Mucosa of descending colon (tissue), 3 donors: ENCODE measurements around the gene NBAS. TPM values are rescaled to one million over a fixed set of nuclear protein-coding genes. Genes with fewer than 3 reads are reported as not detected.
"Not testable (repeated sequence)": the region's sequence is repeated elsewhere in the genome, so short reads cannot be mapped to it uniquely, and the experiment has no call there.

Experiments
- ATAC-seq: fragments of 200-7000 bp; cut with Tn5 transposase; one replicate; pipeline ENCODE4 v1.9.1; 2020; ENCODE audit warnings: mild to moderate bottlenecking, moderate library complexity
- DNase-seq, 3 donors: peaks; one replicate each; pipeline ENCODE4 v3.0.0-alpha.2; 2020
- H3K36me3 ChIP-seq: fragments of 200-600 bp; one replicate; pipeline ENCODE4 v1.8.0; 2021; ENCODE audit warnings: low read depth, mild to moderate bottlenecking
- H3K4me1 ChIP-seq: fragments of 200-600 bp; one replicate; pipeline ENCODE4 v1.8.0; 2021; ENCODE audit warnings: low read depth, mild to moderate bottlenecking
- H3K4me3 ChIP-seq: fragments of 200-600 bp; one replicate; pipeline ENCODE4 v1.8.0; 2021; ENCODE audit warnings: mild to moderate bottlenecking
- H3K9me3 ChIP-seq: fragments of 200-600 bp; one replicate; pipeline ENCODE4 v1.8.0; 2021; ENCODE audit warnings: mild to moderate bottlenecking
- CTCF ChIP-seq: fragments of 200-600 bp; IDR thresholded peaks from one replicate; pipeline ENCODE4 v1.8.0; 2022; ENCODE audit warnings: antibody characterized with exemption, mild to moderate bottlenecking
- intact Hi-C, 2 donors: fragments of 100-400 bp; cut with DNase I in 1 of 2; cut with micrococcal nuclease in 1 of 2; formaldehyde crosslinking; loops; one replicate each; pipeline versions ENCODE4 v1.11.0 to v1.11.1; 2022; cut with DNase I, micrococcal nuclease
- total RNA-seq, 3 donors: library from RNA; stranded (reverse); fragmentation: NEBNext Ultra II Directional in 2 of 3; extraction: Animal tissue kit (Norgen Biotek cat#: 25700) in 2 of 3; gene quantifications; one replicate each; pipeline versions ENCODE4 v1.2.1 to v1.2.4, GENCODE V29; 2021 to 2023
- donor health status: DM: no; HTN: no; CAD: no; lungs with moderate emphysema.
- donor health status: DM: no; HTN: no; CAD: no.
- donor health status: DM: no; HTN: yes; CAD: no.

Gene NBAS
- total RNA-seq, 3 donors from 2014 or later, result 25.8 to 50.2 (median 32.8) TPM

GRCh38 chr2:15504882-15505663, 56.1 kb downstream of the NBAS start:
- intact Hi-C loops, result no loop called here
- H3K4me3 ChIP-seq, result no peak overlapping the region
- TF ChIP-seq CTCF, result no peak
- no peak for ATAC-seq
- DNase-seq, result no peak
- H3K4me1 ChIP-seq, result no peaks in the 10 kb centered on the region
- no peaks in the 10 kb centered on the region for H3K36me3 ChIP-seq
- H3K9me3 ChIP-seq, result no peaks in the 10 kb centered on the region

GRCh38 chr2:15499251-15499650, 61.9 kb downstream of the NBAS start:
- H3K4me3 ChIP-seq, H3K36me3 ChIP-seq, DNase-seq, ATAC-seq, intact Hi-C loops, H3K9me3 ChIP-seq, H3K4me1 ChIP-seq: not testable (repeated sequence)

GRCh38 chr2:15498554-15498953, 62.6 kb downstream of the NBAS start:
- Histone ChIP-seq H3K9me3 (no peaks in the 10 kb centered on the region), H3K4me1 (no peaks in the 10 kb centered on the region), H3K4me3 (no peak overlapping the region), H3K36me3 (no peaks in the 10 kb centered on the region)
- intact Hi-C loops, result no loop called here
- DNase-seq, result no peak
- ATAC-seq, result no peak
- TF ChIP-seq CTCF, result no peak

- TF ChIP-seq CTCF, result no peak
- Histone ChIP-seq H3K9me3 (no peaks in the 10 kb centered on the region), H3K36me3 (no peaks in the 10 kb centered on the region), H3K4me3 (no peak overlapping the region), H3K4me1 (no peaks in the 10 kb centered on the region)
- ATAC-seq, result no peak
- no peak for DNase-seq
- intact Hi-C loops, result no loop called here
Measured at GRCh38 chr2:15494877-15495276, 66.3 kb downstream of the NBAS start.

GRCh38 chr2:15492773-15493325, 68.3 kb downstream of the NBAS start:
- ATAC-seq, result no peak
- intact Hi-C loops, result no loop called here
- no peaks in the 10 kb centered on the region for H3K36me3 ChIP-seq
- no peak overlapping the region for H3K4me3 ChIP-seq
- DNase-seq, result no peak
- no peak for TF ChIP-seq CTCF
- H3K9me3 ChIP-seq, result no peaks in the 10 kb centered on the region
- no peaks in the 10 kb centered on the region for H3K4me1 ChIP-seq

- ATAC-seq, result no peak
- no peaks in the 10 kb centered on the region for H3K36me3 ChIP-seq
- intact Hi-C loops, result no loop called here
- no peak overlapping the region for H3K4me3 ChIP-seq
- no peaks in the 10 kb centered on the region for H3K9me3 ChIP-seq
- no peak for DNase-seq
- H3K4me1 ChIP-seq, result no peaks in the 10 kb centered on the region
- TF ChIP-seq CTCF, result no peak
Measured at GRCh38 chr2:15486770-15487169, 74.4 kb downstream of the NBAS start.
